Aorta (tissue), 5 donors: ENCODE data around the gene TUBG2. TPM values are rescaled to one million over a fixed set of nuclear protein-coding genes. Genes with fewer than 3 reads are reported as not detected.

ENCODE experiments used
- ATAC-seq: fragments of 200-7000 bp; cut with Tn5 transposase; one replicate; pipeline ENCODE4 v1.9.1; 2022; ENCODE audit warnings: moderate library complexity; ENCODE audit not compliant: low FRiP score
- DNase-seq, 2 donors: peaks; one replicate each; pipeline ENCODE4 v3.0.0-alpha.2; 2020
- H3K27ac ChIP-seq, 2 donors: one replicate each; pipeline ENCODE4 v1.5.1; 2013; ENCODE audit warnings: low read length in 2 of 2, mild to moderate bottlenecking in 2 of 2, moderate library complexity in 2 of 2, control low read depth in 1 of 2, inconsistent platforms in 1 of 2, low read depth in 1 of 2
- H3K27me3 ChIP-seq, 2 donors: one replicate each; pipeline ENCODE4 v1.6.1; 2013; ENCODE audit warnings: control low read depth in 1 of 2, low read length in 1 of 2, mild to moderate bottlenecking in 1 of 2, moderate library complexity in 1 of 2; ENCODE audit not compliant: insufficient read depth in 2 of 2, control insufficient read depth in 1 of 2
- H3K36me3 ChIP-seq, 2 donors: one replicate each; pipeline ENCODE4 v1.6.1; 2013; ENCODE audit warnings: control low read depth in 1 of 2, low read length in 1 of 2, mild to moderate bottlenecking in 1 of 2; ENCODE audit not compliant: insufficient read depth in 2 of 2, control insufficient read depth in 1 of 2
- H3K4me1 ChIP-seq, 2 donors: one replicate each; pipeline ENCODE4 v1.6.1; 2013; ENCODE audit warnings: low read length in 2 of 2, control low read depth in 1 of 2, mild to moderate bottlenecking in 1 of 2, moderate library complexity in 1 of 2; ENCODE audit not compliant: insufficient read depth in 2 of 2, control insufficient read depth in 1 of 2
- H3K4me3 ChIP-seq, 2 donors: one replicate each; pipeline ENCODE4 v1.5.1; 2013; ENCODE audit warnings: low read length in 2 of 2, control low read depth in 1 of 2, mild to moderate bottlenecking in 1 of 2
- H3K9me3 ChIP-seq: one replicate; pipeline ENCODE4 v1.6.1; 2013; ENCODE audit warnings: mild to moderate bottlenecking, low read length; ENCODE audit not compliant: control insufficient read depth
- WGBS, 2 donors: extraction: QIAGEN DNeasy Blood & Tissue Kit; methylation state at CpG; one replicate each; pipeline ENCODE4 v1.1.7; 2013; 5-methylcytosine and 5-hydroxymethylcytosine counted together
- intact Hi-C, 2 donors: fragments of 100-400 bp; cut with DNase I; formaldehyde crosslinking; loops; one replicate each; pipeline versions ENCODE4 v1.14.2 to v1.15.0; 2022
- polyA plus RNA-seq, 2 donors: library from polyadenylated mRNA; stranded (reverse); fragments of 200-250 nt; gene quantifications; one replicate each; pipeline ENCODE4 v1.2.3, GENCODE V29; 2013
- total RNA-seq, 2 donors: library from RNA; stranded (reverse); fragmentation: NEBNext Ultra II Directional; extraction: Animal tissue kit (Norgen Biotek cat#: 25700); gene quantifications; one replicate each; pipeline ENCODE4 v1.2.1, GENCODE V29; 2021
- donor health status: healthy with polysubstance abuse.
- donor health status: Bipolar disorder and iron deficiency.
- donor health status: DM: no; HTN: no; CAD: no.
- donor health status: DM: no; HTN: no; CAD: no.
- donor health status: DM: yes; HTN: yes; CAD: no.

Gene TUBG2
- total and polyA plus RNA-seq, 4 donors: 23.4 to 72.2 (median 33.2) TPM

- ATAC-seq (peak; percentile 0), DNase-seq (peak; percentile 84 to 90)
- Histone ChIP-seq H3K4me1 (no peaks in the 10 kb centered on the region), H3K36me3 (peaks cover 0 to 3% of the 10 kb centered on the region in 2 donors), H3K27me3 (no peaks in the 10 kb centered on the region), H3K27ac (peak overlapping the region; percentile 1 to 11), H3K4me3 (peak overlapping the region; percentile 60 to 70), H3K9me3 (no peaks in the 10 kb centered on the region)
- 6 to 7% methylated on average over 28 to 32 of the region's 32 CpGs for WGBS, 2 donors
- intact Hi-C loops: no loop called here
These were observed 15.0 kb downstream of the TUBG2 start for GRCh38 chr17:42673885-42674754.

DNA sequence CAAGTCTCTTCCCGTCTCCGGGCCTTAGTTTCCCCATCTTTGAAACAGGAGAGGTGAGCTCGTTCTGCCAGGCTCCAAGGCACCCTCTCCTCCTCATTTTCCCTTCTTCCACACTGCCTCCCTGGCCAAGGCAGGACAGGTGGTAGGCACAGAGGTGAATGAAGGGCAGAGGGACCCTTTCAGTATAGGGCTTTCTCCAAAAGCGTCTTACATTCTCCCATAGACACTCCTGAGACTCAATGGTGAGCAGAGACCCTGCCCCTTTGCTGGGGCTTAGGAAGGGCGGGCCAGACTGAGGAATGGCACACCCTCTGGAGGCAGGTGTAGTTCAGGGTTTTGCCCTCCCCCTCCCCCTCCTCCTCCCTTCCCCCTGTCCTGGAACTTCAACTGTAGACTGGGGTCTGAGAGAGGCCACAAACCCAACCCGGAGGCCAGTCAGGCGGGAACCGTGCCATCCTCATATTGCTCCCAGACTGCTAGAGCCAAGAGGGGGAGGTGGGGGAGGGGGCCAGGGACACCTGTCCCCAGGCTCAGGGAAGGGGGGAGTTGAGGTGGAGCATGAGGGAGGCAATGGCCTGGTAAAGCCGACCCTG is 15.8 kb downstream of the TUBG2 start:
- Histone ChIP-seq H3K4me3 (peak overlapping the region; percentile 60 to 70), H3K9me3 (no peaks in the 10 kb centered on the region), H3K27ac (peak overlapping the region in 1 of 2 donors; percentile 3), H3K36me3 (peaks cover 0 to 3% of the 10 kb centered on the region in 2 donors), H3K27me3 (no peaks in the 10 kb centered on the region), H3K4me1 (no peaks in the 10 kb centered on the region)
- WGBS, 2 donors: 6% methylated on average over 9 of the region's 9 CpGs
- DNase-seq: no peak
- intact Hi-C loops: no loop called here
- ATAC-seq: no peak

DNA sequence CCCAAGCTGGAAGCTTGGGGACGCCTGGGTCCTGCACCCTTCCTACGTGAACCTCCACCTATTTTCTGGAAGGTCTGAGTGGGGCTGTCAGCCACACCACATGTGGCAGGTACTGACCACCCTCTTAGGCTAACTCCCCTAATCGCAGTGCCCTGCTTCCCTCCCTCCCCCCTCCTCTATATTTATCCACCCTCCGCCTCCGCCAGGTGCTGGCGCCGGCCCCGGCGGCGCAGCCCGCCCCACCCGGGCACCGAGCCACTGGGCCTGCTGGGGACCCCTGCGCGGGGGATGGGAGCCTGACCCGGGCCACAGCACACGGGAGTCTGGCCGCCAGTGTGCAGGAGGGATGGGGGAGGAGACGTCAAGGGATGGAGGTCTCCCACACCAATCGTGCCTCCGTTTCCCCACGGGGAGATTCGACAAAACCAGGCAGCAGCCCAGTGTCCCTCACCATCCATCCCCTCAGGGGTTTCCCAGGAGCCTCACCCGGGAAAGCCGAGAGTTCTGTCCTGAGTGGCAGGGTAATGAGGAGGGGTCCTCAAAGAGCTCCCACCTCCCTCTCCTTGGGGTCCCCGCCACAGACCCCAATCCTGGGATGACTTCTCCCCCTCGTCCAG is 16.4 kb downstream of the TUBG2 start:
- Histone ChIP-seq H3K4me3 (peak overlapping the region; percentile 60 to 70), H3K4me1 (no peaks in the 10 kb centered on the region), H3K27ac (peak overlapping the region; percentile 28 to 72), H3K9me3 (no peaks in the 10 kb centered on the region), H3K27me3 (no peaks in the 10 kb centered on the region), H3K36me3 (peaks cover 0 to 2% of the 10 kb centered on the region in 2 donors)
- WGBS, 2 donors: 0 to 1% methylated on average over 26 to 27 of the region's 27 CpGs
- intact Hi-C loops: no loop called here
- no peak for ATAC-seq
- DNase-seq: no peak

GRCh38 chr17:42675965-42676423 is 16.9 kb downstream of the TUBG2 start:
- peak overlapping the region; percentile 28 to 72 for H3K27ac ChIP-seq
- no peaks in the 10 kb centered on the region for H3K4me1 ChIP-seq
- DNase-seq (peak; percentile 79 to 90), ATAC-seq (peak; percentile 2)
- H3K27me3 ChIP-seq: no peaks in the 10 kb centered on the region
- peaks cover 0 to 2% of the 10 kb centered on the region in 2 donors for H3K36me3 ChIP-seq
- intact Hi-C loops: no loop called here
- WGBS, 2 donors: 0% methylated on average over 43 of the region's 43 CpGs
- peak overlapping the region; percentile 60 to 70 for H3K4me3 ChIP-seq
- no peaks in the 10 kb centered on the region for H3K9me3 ChIP-seq

DNA sequence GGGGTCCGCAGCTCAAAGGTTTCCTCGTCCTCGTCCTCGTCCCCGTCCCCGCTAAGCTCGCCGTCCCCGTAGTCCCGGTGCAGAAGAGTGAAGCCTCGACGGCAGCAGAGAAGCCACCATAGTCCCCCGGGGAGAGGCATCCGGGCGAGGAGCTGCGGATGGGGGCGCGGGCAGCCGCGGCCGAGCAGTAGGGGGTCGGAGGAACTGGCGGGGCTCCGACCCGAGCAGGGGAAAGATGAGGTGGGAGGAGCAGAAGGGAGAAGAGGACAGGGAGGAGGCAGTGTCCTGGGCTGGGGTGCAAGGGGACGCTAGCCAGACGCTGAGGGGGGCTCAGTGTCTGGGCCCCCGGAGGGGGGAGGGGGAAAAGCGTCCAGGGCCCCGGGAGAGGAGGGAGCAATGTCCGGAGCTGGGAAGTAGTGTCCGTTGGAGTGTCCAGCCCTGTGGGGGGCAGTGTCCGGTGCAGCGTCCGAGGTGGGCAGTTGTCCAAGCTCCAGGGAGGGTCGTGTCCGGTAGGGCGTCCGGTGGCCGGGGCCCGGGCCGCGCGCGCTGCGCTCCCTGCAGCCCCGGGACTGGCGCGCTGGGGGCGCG is 17.4 kb downstream of the TUBG2 start, which contains the start of gene PLEKHH3:
TSS of gene PLEKHH3 (minus strand) at position 571 of the 588 bp plus-strand sequence. CDS start at position 140, 431 bp downstream.
- H3K9me3 ChIP-seq: no peaks in the 10 kb centered on the region
- ATAC-seq (no peak), DNase-seq (no peak)
- peaks cover 0 to 2% of the 10 kb centered on the region in 2 donors for H3K36me3 ChIP-seq
- H3K4me1 ChIP-seq: no peaks in the 10 kb centered on the region
- intact Hi-C loops: no loop called here
- H3K4me3 ChIP-seq: peak within 1 kb of the TSS; percentile 60 to 70
- 0% methylated on average over 48 to 51 of the region's 51 CpGs for WGBS, 2 donors
- no peaks in the 10 kb centered on the region for H3K27me3 ChIP-seq
- peak within 1 kb of the TSS; percentile 28 to 92 for H3K27ac ChIP-seq

DNA sequence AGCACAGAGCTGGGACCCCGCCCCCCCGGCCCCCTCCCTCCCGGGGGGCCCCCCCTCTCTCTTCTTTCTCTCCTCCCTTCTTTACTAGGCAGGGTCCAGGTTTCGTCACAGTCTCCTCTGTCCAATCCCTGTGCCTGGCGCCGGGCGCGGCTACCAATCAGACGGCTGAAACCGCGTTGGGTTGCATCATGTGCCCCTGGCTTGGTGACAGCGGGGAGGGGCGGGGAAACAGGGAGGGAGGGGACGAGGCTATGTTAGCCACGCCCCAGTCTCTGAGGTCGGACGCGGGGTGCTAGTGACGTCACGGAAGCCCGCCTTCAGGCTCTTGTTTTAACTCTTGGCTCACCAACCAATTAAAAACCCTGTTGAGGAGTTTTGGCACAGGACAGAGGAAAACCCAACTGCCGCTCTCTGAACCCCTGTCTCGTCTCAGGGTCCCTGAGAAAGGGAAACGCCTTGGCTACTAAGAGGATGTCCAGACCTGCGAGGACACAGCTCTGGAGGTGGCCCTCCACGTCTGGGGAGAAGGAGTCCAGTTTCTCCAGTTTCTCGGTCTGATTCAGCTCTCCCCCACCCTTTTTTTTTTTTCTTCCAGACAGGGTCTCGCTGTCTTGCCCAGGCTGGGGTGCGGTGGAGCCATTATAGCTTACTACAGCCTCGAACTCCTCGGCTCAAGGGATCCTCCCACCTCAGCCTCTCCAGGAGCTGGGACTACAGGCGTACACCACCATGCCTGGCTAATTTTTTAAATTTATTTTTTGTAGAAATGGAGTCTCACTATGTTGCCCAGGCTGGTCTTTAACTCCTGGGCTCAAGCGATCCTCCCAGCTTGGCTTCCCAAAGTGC is 18.2 kb downstream of the TUBG2 start:
- peak; percentile 90 for ATAC-seq

GRCh38 chr17:42677921-42678781 is 19.1 kb downstream of the TUBG2 start:
- H3K4me3 ChIP-seq: peak overlapping the region; percentile 50 to 59
- intact Hi-C loops: loop anchor here in 1 of 2 donors (2.0 kb wide), 2 partner anchors 69 to 101 kb away; partner anchors contain the start of genes PSMC3IP, RETREG3 and TUBG1
- H3K4me1 ChIP-seq: no peaks in the 10 kb centered on the region
- DNase-seq (peak; percentile 92 to 95), ATAC-seq (peak; percentile 69)
- 0% methylated on average over 48 to 53 of the region's 53 CpGs for WGBS, 2 donors
- peak overlapping the region in 1 of 2 donors; percentile 92 for H3K27ac ChIP-seq
- no peaks in the 10 kb centered on the region for H3K27me3 ChIP-seq
- H3K36me3 ChIP-seq: no peaks in the 10 kb centered on the region
- no peaks in the 10 kb centered on the region for H3K9me3 ChIP-seq

More for the DNA sequence above, 18.2 kb downstream of the TUBG2 start:
- intact Hi-C loops: no loop called here
- Histone ChIP-seq H3K4me3 (peak overlapping the region in 1 of 2 donors; percentile 70), H3K36me3 (no peaks in the 10 kb centered on the region), H3K27me3 (no peaks in the 10 kb centered on the region), H3K27ac (peak overlapping the region in 1 of 2 donors; percentile 92), H3K4me1 (no peaks in the 10 kb centered on the region), H3K9me3 (no peaks in the 10 kb centered on the region)
- DNase-seq: peak; percentile 100
- WGBS, 2 donors: 1% methylated on average over 28 to 33 of the region's 33 CpGs
